MM.1S (cell line): ENCODE results near the gene TRDN.
"Not testable (repeated sequence)": the region's sequence is repeated elsewhere in the genome, so short reads cannot be mapped to it uniquely, and the experiment has no call there.

Source experiments
- CTCF ChIP-seq: fragments of 300-600 bp; sonication (generic); IDR thresholded peaks from 2 replicates; pipeline ENCODE4 v1.5.1; 2016; ENCODE audit warnings: antibody characterized with exemption, low read length, mixed read lengths
- EZH2 ChIP-seq: fragments of 300-600 bp; sonication (generic); optimal IDR thresholded peaks from 2 replicates; pipeline ENCODE3; 2017; ENCODE audit warnings: low read depth, mild to moderate bottlenecking, antibody characterized with exemption, low read length, mixed read lengths
- EZH2phosphoT487 ChIP-seq: fragments of 300-600 bp; sonication (generic); IDR thresholded peaks from 2 replicates; pipeline ENCODE4 v1.6.1; 2018; ENCODE audit warnings: antibody characterized with exemption, low read length

- not testable (repeated sequence) for TF ChIP-seq CTCF, EZH2, EZH2phosphoT487
These were observed 79.3 kb downstream of the TRDN start for GRCh38 chr6:123557474-123557873.
